ENCODE results near the gene C1QL4. TPM values are rescaled to one million over a fixed set of nuclear protein-coding genes. Genes with fewer than 3 reads are reported as not detected.
"Not testable (repeated sequence)": the region's sequence is repeated elsewhere in the genome, so short reads cannot be mapped to it uniquely, and the experiment has no call there.

The C1QL4 gene
- total and polyA plus RNA-seq, 8 donors: not detected

GRCh38 chr12:49284672-49285071 lies 52.3 kb downstream of the C1QL4 start:
- WGBS, 5 donors: 70 to 89% (median 87%) methylated on average over 4 of the region's 4 CpGs
- intact Hi-C loops (cut with DNase I; ENCODE audit: low total_unique reads): loop anchor here (5.0 kb wide), 1 partner anchor 53 kb away; the partner anchor contains the start of gene C1QL4
- no peak for DNase-seq

GRCh38 chr12:49283541-49284429 lies 53.2 kb downstream of the C1QL4 start:
- WGBS, 5 donors: 81 to 89% (median 87%) methylated on average over 12 to 25 of the region's 25 CpGs
- Histone ChIP-seq H3K4me1 (peaks cover 0 to 4% (median 0%) of the 10 kb centered on the region in 4 donors), H3K9me3 (no peaks in the 10 kb centered on the region), H3K27me3 (peaks cover 0 to 36% (median 3%) of the 10 kb centered on the region in 3 donors), H3K36me3 (no peaks in the 10 kb centered on the region), H3K27ac (no peak overlapping the region), H3K4me3 (no peak overlapping the region)
- DNase-seq: no peak
- TF ChIP-seq POLR2AphosphoS5 (IDR thresholded peaks at IDR 0.05): no peak
- intact Hi-C loops (cut with DNase I; ENCODE audit: low total_unique reads): no loop called here

More at GRCh38 chr12:49284672-49285071, 52.3 kb downstream of the C1QL4 start:
- no peaks in the 10 kb centered on the region for H3K9me3 ChIP-seq
- H3K27ac ChIP-seq: no peak overlapping the region
- peaks cover 0 to 36% (median 3%) of the 10 kb centered on the region in 3 donors for H3K27me3 ChIP-seq
- no peak for TF ChIP-seq CTCF (IDR thresholded peaks at IDR 0.05)
- TF ChIP-seq POLR2A (IDR thresholded peaks at IDR 0.05): no peak
- no peak for TF ChIP-seq POLR2AphosphoS5 (IDR thresholded peaks at IDR 0.05)
- no peak for TF ChIP-seq EP300 (IDR thresholded peaks at IDR 0.05)
- H3K4me3 ChIP-seq: no peak overlapping the region
- no peaks in the 10 kb centered on the region for H3K36me3 ChIP-seq
- peaks cover 0 to 4% (median 0%) of the 10 kb centered on the region in 4 donors for H3K4me1 ChIP-seq

- H3K9me3 ChIP-seq; H3K4me3 ChIP-seq; H3K4me1 ChIP-seq; H3K27ac ChIP-seq; intact Hi-C loops (cut with DNase I; ENCODE audit: low total_unique reads); H3K36me3 ChIP-seq; DNase-seq: not testable (repeated sequence)
- H3K27me3 ChIP-seq: peaks cover 0 to 32% (median 3%) of the 10 kb centered on the region in 3 donors
- 68 to 86% (median 70%) methylated on average over 1 to 2 of the region's 6 CpGs for WGBS, 5 donors
Observed at GRCh38 chr12:49282740-49283375, 54.1 kb downstream of the C1QL4 start.

Other genes starting within 250 kb of the C1QL4 start
- gene DHH, start 242.4 kb downstream of the C1QL4 start, total RNA-seq: 1 to 10 TPM in 1 of 5 donors, under 1 TPM in 2, not detected in 2; 0.29 to 1.1 (median 0.58) TPM
- under 1 TPM; 0.10 to 0.15 (median 0.12) TPM for gene DHH, start 242.4 kb downstream of the C1QL4 start, polyA plus RNA-seq
- 10 to 100 TPM; 11.2 to 61.4 (median 54.9) TPM for gene LMBR1L, start 226.3 kb downstream of the C1QL4 start, total RNA-seq
- 10 to 100 TPM in 1 of 3 donors, 1 to 10 TPM in 2; 6.8 to 40.4 (median 7.8) TPM for gene LMBR1L, start 226.3 kb downstream of the C1QL4 start, polyA plus RNA-seq
- gene TUBA1B, start 205.8 kb downstream of the C1QL4 start, total RNA-seq: 100 to 1,000 TPM; 205 to 529 (median 339) TPM
- 100 to 1,000 TPM; 436 to 710 (median 468) TPM for gene TUBA1B, start 205.8 kb downstream of the C1QL4 start, polyA plus RNA-seq
- 100 to 1,000 TPM in 4 of 5 donors, 10 to 100 TPM in 1; 82.2 to 279 (median 156) TPM for gene TUBA1A, start 148.1 kb downstream of the C1QL4 start, total RNA-seq
- gene TUBA1A, start 148.1 kb downstream of the C1QL4 start, polyA plus RNA-seq: 100 to 1,000 TPM in 1 of 3 donors, 10 to 100 TPM in 2; 64.5 to 104 (median 89.7) TPM
- gene TUBA1C, start 72.1 kb downstream of the C1QL4 start, total RNA-seq: 100 to 1,000 TPM in 3 of 5 donors, 10 to 100 TPM in 2; 63.7 to 193 (median 107) TPM
- 100 to 1,000 TPM; 215 to 403 (median 328) TPM for gene TUBA1C, start 72.1 kb downstream of the C1QL4 start, polyA plus RNA-seq
- gene PRPH, start 42.0 kb downstream of the C1QL4 start, total RNA-seq: 10 to 100 TPM in 2 of 5 donors, under 1 TPM in 1, not detected in 2; 0.45 to 14.5 (median 11.9) TPM
- gene PRPH, start 42.0 kb downstream of the C1QL4 start, polyA plus RNA-seq: 1 to 10 TPM in 1 of 3 donors, under 1 TPM in 1, not detected in 1; 0.50 to 9.0 TPM
- 10 to 100 TPM in 2 of 5 donors, 1 to 10 TPM in 3; 1.4 to 54.2 (median 8.5) TPM for gene TROAP, start 13.9 kb downstream of the C1QL4 start, total RNA-seq
- 10 to 100 TPM in 1 of 3 donors, 1 to 10 TPM in 2; 3.2 to 15.7 (median 8.9) TPM for gene TROAP, start 13.9 kb downstream of the C1QL4 start, polyA plus RNA-seq
- 10 to 100 TPM in 2 of 5 donors, 1 to 10 TPM in 2, not detected in 1; 3.1 to 54.7 (median 13.9) TPM for gene DNAJC22, start 9.7 kb upstream of the C1QL4 start, total RNA-seq
- 1 to 10 TPM; 1.5 to 1.6 (median 1.5) TPM for gene DNAJC22, start 9.7 kb upstream of the C1QL4 start, polyA plus RNA-seq
- gene SPATS2, start 30.3 kb upstream of the C1QL4 start, total RNA-seq: 100 to 1,000 TPM in 1 of 5 donors, 10 to 100 TPM in 4; 14.8 to 194 (median 24.8) TPM
- gene SPATS2, start 30.3 kb upstream of the C1QL4 start, polyA plus RNA-seq: 10 to 100 TPM in 2 of 3 donors, 1 to 10 TPM in 1; 8.0 to 15.9 (median 14.4) TPM
- gene KCNH3, start 201.8 kb upstream of the C1QL4 start, total RNA-seq: under 1 TPM in 1 of 5 donors, not detected in 4; 0.55 TPM
- gene KCNH3, start 201.8 kb upstream of the C1QL4 start, polyA plus RNA-seq: under 1 TPM; 0.25 to 0.61 (median 0.44) TPM
- gene MCRS1, start 231.0 kb upstream of the C1QL4 start, total RNA-seq: 100 to 1,000 TPM in 1 of 5 donors, 10 to 100 TPM in 4; 16.5 to 322 (median 45.6) TPM
- gene MCRS1, start 231.0 kb upstream of the C1QL4 start, polyA plus RNA-seq: 10 to 100 TPM; 45.8 to 51.5 (median 51.3) TPM